ENCODE results near the gene DENND4B. TPM values are rescaled to one million over a fixed set of nuclear protein-coding genes. Genes with fewer than 3 reads are reported as not detected.

The DENND4B gene
- total and polyA plus RNA-seq, 2 donors from 2014 or later, result 13.2 to 60.6 TPM

DNA sequence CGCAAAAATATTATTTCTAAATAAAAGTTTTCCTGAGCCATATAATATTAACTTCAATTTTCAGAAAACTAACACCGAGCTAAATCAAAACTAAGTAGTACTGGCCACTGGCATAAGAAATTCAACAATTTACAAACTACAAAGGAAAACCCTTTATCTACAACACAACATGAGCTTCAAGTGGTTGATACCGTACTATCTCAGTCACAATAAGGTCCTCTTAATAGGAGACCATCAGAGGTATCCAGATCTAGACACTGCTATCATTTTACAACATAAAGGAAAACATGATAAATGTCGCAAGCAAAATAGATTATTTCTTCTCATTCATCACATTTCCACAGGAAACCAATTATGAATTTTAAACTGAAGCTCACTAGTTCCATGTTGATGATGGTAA is 63.3 kb downstream of the DENND4B start:
- no peak for FAIRE-seq
- Histone ChIP-seq H3K27ac (ENCODE audit: low read depth in 2 of 2, low read length in 2 of 2) (no peak overlapping the region), H3K36me3 (ENCODE audit: control insufficient read depth in 2 of 3, insufficient read depth in 3 of 3, low read length in 3 of 3) (no peaks in the 10 kb centered on the region), H3K9ac (ENCODE audit: low read length in 3 of 3) (no peak overlapping the region), H3K27me3 (ENCODE audit: control insufficient read depth, insufficient read depth, low read length) (no peaks in the 10 kb centered on the region), H3K4me1 (ENCODE audit: control insufficient read depth in 2 of 3, insufficient read depth in 2 of 3, low read depth in 1 of 3, low read length in 3 of 3) (peaks cover 8 to 19% (median 12%) of the 10 kb centered on the region in 3 donors), H3K4me3 (ENCODE audit: low read length in 3 of 3) (no peak overlapping the region), H3K9me3 (ENCODE audit: control insufficient read depth in 2 of 3, insufficient read depth in 1 of 3, low read length in 3 of 3) (no peaks in the 10 kb centered on the region)
- TF ChIP-seq, protein P1, sequence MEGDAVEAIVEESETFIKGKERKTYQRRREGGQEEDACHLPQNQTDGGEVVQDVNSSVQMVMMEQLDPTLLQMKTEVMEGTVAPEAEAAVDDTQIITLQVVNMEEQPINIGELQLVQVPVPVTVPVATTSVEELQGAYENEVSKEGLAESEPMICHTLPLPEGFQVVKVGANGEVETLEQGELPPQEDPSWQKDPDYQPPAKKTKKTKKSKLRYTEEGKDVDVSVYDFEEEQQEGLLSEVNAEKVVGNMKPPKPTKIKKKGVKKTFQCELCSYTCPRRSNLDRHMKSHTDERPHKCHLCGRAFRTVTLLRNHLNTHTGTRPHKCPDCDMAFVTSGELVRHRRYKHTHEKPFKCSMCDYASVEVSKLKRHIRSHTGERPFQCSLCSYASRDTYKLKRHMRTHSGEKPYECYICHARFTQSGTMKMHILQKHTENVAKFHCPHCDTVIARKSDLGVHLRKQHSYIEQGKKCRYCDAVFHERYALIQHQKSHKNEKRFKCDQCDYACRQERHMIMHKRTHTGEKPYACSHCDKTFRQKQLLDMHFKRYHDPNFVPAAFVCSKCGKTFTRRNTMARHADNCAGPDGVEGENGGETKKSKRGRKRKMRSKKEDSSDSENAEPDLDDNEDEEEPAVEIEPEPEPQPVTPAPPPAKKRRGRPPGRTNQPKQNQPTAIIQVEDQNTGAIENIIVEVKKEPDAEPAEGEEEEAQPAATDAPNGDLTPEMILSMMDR (IDR thresholded peaks at IDR 0.05; ENCODE audit: borderline replicate concordance, extremely low read depth, insufficient read depth), result no peak
- no peak for DNase-seq
- intact Hi-C loops (cut with DNase I), result no loop called here

DNA sequence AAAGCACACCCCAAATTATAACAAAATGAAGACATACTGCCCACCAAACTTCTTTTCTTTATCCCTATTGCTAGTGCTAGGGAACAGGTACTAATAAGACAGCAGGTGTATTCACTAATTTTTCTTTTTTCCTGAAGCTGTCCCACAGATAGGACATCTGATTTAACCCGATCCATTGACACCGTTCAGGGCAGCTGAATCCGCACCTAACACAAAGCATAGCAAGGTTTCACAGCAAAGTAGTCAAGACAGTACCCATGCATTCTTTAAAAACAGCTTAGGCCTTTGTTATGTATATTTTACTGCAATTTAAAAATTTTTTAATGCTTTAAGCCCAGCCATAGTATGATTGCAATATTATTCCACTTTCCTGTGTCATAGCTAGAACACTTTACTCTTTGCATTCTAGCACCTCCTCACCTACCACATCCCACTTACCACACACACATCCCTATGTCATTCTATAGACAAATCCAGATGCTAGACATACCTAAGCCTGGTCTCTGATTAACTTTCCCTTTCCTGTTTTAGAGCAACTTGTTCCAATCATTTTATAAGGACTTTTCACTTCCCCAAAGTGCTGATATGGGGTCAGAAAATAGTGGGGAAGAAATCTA is 64.1 kb downstream of the DENND4B start:
- Histone ChIP-seq H3K27me3 (ENCODE audit: control insufficient read depth, insufficient read depth, low read length) (no peaks in the 10 kb centered on the region), H3K4me3 (ENCODE audit: low read length in 3 of 3) (peak overlapping the region in 1 of 3 donors; percentile 4), H3K27ac (ENCODE audit: low read depth in 2 of 2, low read length in 2 of 2) (no peak overlapping the region), H3K36me3 (ENCODE audit: control insufficient read depth in 2 of 3, insufficient read depth in 3 of 3, low read length in 3 of 3) (no peaks in the 10 kb centered on the region), H3K9ac (ENCODE audit: low read length in 3 of 3) (peak overlapping the region in 2 of 3 donors; percentile 2 to 16), H3K4me1 (ENCODE audit: control insufficient read depth in 2 of 3, insufficient read depth in 2 of 3, low read depth in 1 of 3, low read length in 3 of 3) (peaks cover 8 to 19% (median 12%) of the 10 kb centered on the region in 3 donors), H3K9me3 (ENCODE audit: control insufficient read depth in 2 of 3, insufficient read depth in 1 of 3, low read length in 3 of 3) (no peaks in the 10 kb centered on the region)
- DNase-seq (peak in 1 of 5 donors; percentile 19), FAIRE-seq (no peak)
- intact Hi-C loops (cut with DNase I), result no loop called here
- TF ChIP-seq, protein P1 (IDR thresholded peaks at IDR 0.05; ENCODE audit: borderline replicate concordance, extremely low read depth, insufficient read depth), result no peak

DNA sequence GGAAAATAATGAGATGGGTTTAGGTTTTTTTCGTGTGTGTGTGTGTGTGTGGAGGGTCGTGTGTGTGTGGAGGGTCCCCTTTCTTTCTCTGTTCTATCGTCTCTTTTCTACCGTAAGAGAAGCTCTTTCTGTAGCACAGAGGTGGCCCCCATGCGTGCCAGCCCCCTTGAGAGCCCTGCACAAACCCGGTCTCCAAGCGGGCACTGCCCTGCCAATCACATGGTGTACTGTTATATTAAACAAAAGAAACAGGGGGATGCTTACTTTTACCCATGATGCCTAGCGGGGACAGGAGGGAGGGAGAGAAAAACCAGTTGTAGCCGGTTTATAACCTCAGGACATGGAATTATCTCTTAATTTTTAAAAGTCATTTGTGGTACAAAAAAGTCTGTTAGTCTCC is 64.8 kb downstream of the DENND4B start:
- TF ChIP-seq, protein P1 (IDR thresholded peaks at IDR 0.05; ENCODE audit: borderline replicate concordance, extremely low read depth, insufficient read depth), result no peak
- Histone ChIP-seq H3K27ac (ENCODE audit: low read depth in 2 of 2, low read length in 2 of 2) (no peak overlapping the region), H3K9me3 (ENCODE audit: control insufficient read depth in 2 of 3, insufficient read depth in 1 of 3, low read length in 3 of 3) (no peaks in the 10 kb centered on the region), H3K9ac (ENCODE audit: low read length in 3 of 3) (peak overlapping the region in 2 of 3 donors; percentile 16 to 21), H3K4me3 (ENCODE audit: low read length in 3 of 3) (peak overlapping the region in 2 of 3 donors; percentile 4 to 37), H3K4me1 (ENCODE audit: control insufficient read depth in 2 of 3, insufficient read depth in 2 of 3, low read depth in 1 of 3, low read length in 3 of 3) (peaks cover 8 to 19% (median 12%) of the 10 kb centered on the region in 3 donors), H3K36me3 (ENCODE audit: control insufficient read depth in 2 of 3, insufficient read depth in 3 of 3, low read length in 3 of 3) (no peaks in the 10 kb centered on the region), H3K27me3 (ENCODE audit: control insufficient read depth, insufficient read depth, low read length) (no peaks in the 10 kb centered on the region)
- intact Hi-C loops (cut with DNase I), result no loop called here
- FAIRE-seq (no peak), DNase-seq (peak in 4 of 5 donors; percentile 50 to 92 (median 72))

Measured in kidney (tissue), 14 donors.